ENCODE data around the gene NSUN3.

NSUN3 gene

DNA sequence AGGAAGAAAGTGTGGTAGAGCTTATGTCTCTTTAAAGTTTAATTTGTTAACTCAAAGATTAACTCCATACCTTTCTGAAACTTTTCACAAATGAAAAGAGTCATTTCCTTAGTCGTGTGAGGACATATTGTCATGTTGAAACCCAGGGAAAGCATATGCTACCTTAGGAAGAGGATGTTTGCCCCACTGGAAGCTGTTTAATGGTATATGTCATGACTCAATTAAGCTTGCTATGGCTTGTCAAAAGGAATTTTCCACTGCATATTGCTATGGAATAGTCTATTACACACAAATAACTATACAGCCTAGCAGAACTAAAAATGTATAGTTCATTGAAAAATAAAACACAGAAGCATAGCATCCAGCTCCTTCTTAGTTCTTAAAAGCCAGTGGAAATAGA, 69.9 kb downstream of the NSUN3 start:
- no peak for DNase-seq

GRCh38 chr3:94136133-94136532, 73.3 kb downstream of the NSUN3 start:
- DNase-seq: no peak

DNA sequence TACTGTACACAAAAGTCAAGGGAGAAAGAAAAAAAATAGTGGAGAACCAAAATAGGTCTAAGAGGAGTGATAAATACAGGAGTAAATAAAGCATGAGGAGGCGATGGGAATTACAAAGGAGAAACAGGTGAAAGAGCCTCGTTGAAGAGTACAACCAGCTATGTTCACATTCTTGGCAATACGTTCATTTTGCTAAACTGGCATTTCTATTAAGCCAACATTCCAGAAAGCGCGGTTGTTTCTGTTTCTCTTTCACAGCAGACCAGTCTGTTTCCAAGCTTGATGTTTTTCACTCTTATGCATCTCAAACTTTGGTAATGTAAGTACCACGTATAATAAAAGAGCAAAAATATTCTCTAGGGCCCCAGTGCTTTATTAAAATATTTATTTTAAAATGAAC, 74.5 kb downstream of the NSUN3 start:
- DNase-seq: no peak

GRCh38 chr3:94146455-94146854, 83.6 kb downstream of the NSUN3 start:
- DNase-seq: no peak

GRCh38 chr3:94147012-94147411, 84.2 kb downstream of the NSUN3 start:
- no peak for DNase-seq

DNA sequence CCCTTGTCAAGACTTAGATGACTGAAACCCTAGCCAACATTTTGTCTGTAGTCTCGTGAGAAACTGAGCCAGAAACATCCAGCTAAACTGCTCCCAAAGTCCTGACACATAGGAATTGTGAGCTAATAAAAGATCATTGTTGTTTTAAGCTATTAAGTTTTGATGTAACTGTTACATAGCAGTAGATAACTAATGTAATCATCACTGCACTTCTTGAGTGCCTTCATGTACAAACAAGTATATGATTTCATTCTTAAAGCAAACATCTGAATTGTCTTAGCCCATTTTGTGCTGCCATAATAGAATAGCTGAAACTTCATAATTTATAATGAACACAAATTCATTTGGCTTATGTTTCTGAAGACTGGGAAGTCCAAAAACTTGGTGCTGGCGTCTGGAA, 87.3 kb downstream of the NSUN3 start:
- no peak for DNase-seq

DNA sequence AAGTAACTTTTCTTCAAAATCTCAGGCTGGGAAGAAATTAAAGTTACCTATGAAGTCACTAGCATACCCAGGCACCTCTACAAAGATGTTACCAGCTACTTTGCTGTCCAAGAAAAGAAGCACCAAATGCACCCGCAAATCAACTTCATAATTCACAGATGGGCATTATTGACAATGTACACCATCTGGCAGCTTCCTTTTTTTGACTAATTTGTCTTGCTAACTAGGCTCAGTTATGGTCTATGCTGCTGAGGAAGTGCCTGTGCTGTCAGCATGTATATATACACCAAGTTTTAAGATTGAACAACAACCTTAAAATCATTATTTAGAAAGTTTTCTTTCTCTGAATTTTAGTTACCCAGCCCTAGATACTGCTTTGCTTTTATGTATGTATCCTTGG, 93.8 kb downstream of the NSUN3 start:
- no peak for DNase-seq

- DNase-seq: no peak
These were observed 95.7 kb downstream of the NSUN3 start for GRCh38 chr3:94158512-94158911.

DNA sequence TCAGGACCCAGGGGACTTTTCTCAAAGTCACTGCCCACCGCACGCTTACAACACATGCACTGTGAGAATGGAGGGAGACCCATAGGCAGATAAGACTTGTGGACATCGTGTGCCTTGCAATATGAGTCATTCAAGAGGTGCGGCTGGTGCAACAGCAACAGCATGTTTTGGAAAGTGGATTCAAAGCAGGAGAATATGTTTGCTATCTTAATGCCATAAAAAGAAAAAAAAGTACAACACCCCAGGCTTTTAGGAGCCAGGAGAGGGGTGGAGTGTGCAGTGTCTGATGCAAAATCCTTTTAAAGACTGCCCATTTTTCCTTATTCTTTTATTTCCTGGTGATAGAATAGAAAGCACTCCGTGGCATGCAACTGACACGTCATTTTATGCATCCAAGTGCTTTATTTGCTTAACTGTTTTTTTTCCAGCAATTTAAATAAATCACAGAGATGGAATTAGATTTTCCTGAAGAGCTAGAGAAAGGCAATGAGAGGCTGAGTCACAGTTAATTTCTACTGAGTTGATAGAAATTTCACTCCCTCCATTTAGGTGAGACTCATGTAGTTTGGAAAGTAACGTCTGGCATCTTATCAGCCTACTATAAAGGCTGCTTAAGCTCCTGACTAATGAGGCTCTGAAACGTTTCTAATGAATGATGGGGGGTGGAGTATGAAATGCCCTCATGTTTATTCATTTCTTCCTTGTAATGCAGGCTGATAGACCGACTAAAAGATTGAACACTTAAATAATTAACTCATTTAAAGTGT, 96.4 kb downstream of the NSUN3 start:
- no peak for DNase-seq

DNA sequence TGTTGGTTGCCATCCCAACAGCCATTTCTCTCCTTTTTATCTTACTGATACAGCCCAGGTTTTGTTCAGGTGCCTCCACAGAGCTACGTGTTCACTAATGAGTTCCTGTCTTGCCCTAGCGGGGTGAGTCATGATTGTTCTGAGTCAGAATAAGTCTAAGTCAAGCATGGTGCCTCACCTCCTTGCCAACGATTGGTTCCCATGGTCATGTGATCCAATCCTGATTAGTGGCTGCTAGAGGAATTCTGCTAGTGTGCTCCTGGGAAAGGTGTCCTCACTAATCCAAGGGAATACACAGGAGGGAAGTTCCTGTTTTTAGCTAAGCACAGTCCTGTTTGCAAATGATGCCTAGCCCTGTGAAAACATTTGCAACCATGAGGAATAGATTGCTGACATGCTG, 99.8 kb downstream of the NSUN3 start:
- DNase-seq: no peak

GRCh38 chr3:94167346-94167745, 104.5 kb downstream of the NSUN3 start:
- no peak for DNase-seq

GRCh38 chr3:94167796-94168195, 104.9 kb downstream of the NSUN3 start:
- DNase-seq: no peak

- no peak for DNase-seq
These were observed 109.1 kb downstream of the NSUN3 start for GRCh38 chr3:94171954-94172353.

- no peak for DNase-seq
These were observed 109.9 kb downstream of the NSUN3 start for GRCh38 chr3:94172695-94173310.

GRCh38 chr3:94173673-94174434, 111.0 kb downstream of the NSUN3 start:
- no peak for DNase-seq

DNA sequence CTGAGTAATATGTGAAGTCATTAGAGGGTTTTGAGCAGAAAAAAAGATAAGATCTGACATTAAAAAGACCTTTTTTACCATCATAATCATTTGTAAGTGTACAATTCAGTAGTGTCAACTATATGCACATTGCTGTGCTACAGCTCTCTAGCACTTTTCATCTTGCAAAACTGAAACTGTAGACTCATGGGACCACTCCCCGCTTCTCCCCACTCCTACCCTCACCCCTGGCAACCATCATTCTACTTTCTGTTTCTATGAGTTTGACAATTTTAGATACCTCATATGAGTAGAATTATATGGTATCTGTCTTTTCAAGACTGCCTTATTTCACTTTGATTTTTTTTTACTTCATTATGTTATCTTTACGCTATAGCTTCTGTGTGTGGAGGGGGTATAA, 112.8 kb downstream of the NSUN3 start:
- no peak for DNase-seq

DNA sequence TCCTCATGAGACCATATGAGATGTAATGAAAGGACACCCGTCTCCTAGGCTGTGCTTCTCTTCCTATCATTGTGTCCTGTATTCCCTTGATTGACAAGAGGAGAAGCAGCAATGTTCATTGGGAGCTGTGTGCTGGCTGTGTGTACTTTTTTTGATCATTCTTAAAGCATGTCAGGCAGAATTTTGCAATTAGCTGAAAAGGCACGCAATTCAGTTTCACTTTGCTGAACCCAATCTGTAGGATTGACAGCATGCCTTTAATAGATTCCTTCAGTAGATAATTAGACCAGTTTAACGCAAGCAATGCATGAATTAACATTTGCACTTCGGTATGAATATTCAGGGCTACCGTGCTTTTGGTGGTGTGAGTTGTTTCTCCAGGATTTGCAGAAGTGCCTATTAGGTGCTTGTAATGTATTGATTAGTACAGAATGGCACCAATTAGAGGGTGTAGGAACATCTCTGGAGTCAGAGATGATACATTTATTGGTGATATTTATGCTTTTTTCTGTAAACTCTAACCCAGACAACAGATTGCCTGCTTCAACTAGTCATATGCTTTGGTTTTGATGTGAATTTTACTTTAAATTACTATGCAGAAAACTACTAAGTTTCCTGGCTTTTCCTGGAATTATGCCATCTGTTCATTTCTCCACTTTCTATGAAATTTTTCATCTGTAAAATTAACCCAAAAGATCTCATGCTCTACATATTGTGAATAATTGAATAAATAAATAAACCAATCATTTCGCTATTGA, 114.3 kb downstream of the NSUN3 start:
- no peak for DNase-seq
